Activated CD8-positive, alpha-beta memory T cell treated with anti-CD3 and anti-CD28 coated beads, Interleukin-2, amount 50 U/mL, for 24 hours (primary cell): ENCODE results near the gene IQSEC3.
"Not testable (repeated sequence)": the region's sequence is repeated elsewhere in the genome, so short reads cannot be mapped to it uniquely, and the experiment has no call there.

Source experiments
- DNase-seq: peaks from one replicate; pipeline ENCODE4 v3.0.0-alpha.2; 2020; ENCODE audit errors: extremely low read depth

The IQSEC3 gene

GRCh38 chr12:66428-66781, at the start of gene IQSEC3:
Gene IQSEC3, plus strand, starts transcription at chr12:66767. Its CDS starts 116 bp downstream, at chr12:66883.
- not testable (repeated sequence) for DNase-seq

DNA sequence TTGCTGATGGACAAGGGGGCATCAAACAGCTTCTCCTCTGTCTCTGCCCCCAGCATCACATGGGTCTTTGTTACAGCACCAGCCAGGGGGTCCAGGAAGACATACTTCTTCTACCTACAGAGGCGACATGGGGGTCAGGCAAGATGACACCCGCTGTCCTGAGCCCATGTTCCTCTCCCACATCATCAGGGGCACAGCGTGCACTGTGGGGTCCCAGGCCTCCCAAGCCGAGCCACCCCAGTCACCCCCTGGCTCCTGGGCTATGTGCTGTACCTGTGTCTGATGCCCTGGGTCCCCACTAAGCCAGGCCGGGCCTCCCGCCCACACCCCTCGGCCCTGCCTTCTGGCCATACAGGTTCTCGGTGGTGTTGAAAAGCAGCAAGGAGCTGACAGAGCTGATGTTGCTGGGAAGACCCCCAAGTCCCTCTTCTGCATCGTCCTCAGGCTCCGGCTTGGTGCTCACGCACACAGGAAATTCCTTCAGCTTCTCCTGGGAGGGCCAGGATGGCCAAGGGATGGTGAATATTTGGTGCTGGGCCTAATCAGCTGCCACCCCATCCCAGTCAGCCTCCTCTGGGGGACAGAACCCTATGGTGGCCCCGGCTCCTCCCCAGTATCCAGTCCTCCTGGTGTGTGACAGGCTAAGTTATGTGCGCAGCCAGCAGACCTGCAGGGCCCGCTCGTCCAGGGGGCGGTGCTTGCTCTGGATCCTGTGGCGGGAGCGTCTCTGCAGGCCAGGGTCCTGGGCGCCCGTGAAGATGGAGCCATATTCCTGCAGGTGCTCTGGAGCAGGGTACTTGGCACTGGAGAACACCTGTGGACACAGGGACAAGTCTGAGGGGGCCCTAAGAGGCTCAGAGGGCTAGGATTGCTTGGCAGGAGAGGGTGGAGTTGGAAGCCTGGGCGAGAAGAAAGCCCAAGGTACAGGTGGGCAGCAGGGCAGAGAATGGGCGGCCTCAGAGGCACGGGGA, 48.9 kb upstream of the IQSEC3 start:
- DNase-seq = not testable (repeated sequence)

DNA sequence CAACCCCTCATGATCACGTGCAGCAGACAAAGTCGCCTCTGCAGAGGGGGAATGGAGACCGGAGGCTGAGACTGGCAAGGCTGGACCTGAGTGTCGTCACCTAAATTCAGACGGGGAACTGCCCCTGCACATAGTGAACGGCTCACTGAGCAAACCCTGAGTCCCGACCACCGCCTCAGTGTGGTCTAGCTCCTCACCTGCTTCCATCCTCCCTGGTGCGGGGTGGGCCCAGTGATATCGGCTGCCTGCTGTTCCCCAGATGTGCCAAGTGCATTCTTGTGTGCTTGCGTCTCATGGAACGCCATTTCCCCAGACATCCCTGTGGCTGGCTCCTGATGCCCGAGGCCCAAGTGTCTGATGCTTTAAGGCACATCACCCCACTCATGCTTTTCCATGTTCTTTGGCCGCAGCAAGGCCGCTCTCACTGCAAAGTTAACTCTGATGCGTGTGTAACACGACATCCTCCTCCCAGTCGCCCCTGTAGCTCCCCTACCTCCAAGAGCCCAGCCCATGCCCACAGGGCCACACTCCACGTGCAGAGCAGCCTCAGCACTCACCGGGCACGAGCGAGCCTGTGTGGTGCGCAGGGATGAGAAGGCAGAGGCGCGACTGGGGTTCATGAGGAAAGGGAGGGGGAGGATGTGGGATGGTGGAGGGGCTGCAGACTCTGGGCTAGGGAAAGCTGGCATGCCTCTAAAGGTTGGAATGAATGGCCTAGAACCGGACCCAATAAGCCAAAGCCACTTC, 47.6 kb upstream of the IQSEC3 start:
- DNase-seq = not testable (repeated sequence)

DNA sequence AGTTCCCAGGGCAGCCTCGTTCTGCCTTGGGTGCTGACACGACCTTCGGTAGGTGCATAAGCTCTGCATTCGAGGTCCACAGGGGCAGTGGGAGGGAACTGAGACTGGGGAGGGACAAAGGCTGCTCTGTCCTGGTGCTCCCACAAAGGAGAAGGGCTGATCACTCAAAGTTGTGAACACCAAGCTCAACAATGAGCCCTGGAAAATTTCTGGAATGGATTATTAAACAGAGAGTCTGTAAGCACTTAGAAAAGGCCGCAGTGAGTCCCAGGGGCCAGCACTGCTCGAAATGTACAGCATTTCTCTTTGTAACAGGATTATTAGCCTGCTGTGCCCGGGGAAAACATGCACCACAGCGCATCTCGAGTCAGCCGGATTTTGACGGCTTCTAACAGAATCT, 46.7 kb upstream of the IQSEC3 start:
- DNase-seq = not testable (repeated sequence)

- DNase-seq = no peak
These were observed 45.8 kb upstream of the IQSEC3 start for GRCh38 chr12:20757-21156.

- no peak for DNase-seq
These were observed 45.0 kb upstream of the IQSEC3 start for GRCh38 chr12:21301-22189.

DNA sequence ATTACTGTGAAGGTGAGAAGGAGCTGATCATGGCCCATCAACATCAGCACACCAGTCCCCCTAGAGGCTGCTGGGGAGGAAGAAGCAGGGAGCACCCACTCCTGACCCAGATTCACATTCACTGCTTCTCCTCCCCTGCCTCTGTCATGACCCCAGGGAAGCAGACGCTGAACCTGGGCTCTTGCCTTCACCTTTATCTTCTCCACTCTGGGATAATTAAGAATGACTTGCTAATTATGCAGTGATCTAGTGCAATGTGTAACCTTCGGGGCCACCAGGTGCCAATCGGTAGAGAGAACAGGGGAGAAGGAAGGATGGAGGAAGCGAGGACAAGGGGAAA, 44.4 kb upstream of the IQSEC3 start:
- DNase-seq = no peak

GRCh38 chr12:22530-23201, 43.9 kb upstream of the IQSEC3 start:
- no peak for DNase-seq

- DNase-seq = not testable (repeated sequence)
These were observed 38.7 kb upstream of the IQSEC3 start for GRCh38 chr12:27904-28303.

DNA sequence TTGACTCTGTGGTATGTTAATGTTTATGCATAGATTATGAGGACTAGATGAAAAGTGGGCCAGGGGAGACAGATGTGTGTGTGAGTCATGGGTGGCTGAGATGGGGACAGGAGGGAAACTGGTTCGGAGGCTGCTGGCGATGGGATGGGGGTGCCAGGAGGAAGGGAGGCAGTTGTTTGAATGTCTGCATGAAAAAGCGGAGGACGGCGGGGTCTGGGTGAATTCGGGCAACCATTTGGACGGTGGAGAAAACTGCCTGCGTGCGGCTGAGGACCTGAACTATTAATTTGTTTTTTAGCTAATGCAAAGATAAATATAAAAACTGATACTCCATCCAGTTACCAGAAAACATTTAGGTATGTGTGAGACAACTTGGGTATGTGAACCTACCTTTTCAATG, 27.8 kb upstream of the IQSEC3 start:
- DNase-seq = not testable (repeated sequence)

DNA sequence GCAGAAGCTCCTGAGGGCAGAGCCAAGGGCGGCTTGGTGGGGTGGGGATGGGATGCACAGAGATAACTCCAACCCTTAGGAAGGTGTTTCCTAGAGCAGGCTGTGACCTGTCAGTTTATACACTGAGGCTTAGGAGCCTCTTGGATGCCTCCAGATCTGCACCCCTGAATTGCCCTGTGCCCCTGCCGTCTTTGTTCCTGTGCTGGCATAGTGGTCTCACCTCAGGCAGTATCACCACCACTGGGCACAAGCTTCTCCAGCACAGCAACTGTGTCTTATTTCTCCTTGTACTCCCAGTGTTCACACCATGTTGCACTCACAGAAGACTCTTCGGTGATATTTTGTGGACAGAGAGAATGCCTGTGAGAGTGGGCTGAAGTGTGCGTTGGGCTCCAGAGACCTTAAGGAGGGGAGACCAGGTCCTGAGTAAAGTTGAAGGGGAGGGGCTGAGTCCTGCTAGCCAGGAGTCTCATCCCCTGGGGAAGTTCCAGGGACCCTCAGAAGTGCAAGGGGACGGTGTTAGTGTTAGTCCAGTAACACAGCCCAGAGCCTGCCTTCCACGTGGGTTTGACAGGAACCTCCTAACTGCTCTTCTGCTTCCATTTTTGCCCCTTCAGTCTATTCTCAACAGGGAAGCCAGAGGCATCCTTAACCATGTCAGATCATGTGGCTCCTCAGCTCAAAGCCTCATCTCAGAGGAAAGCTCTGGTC, 26.9 kb upstream of the IQSEC3 start:
- DNase-seq = not testable (repeated sequence)

GRCh38 chr12:44352-44751, 22.2 kb upstream of the IQSEC3 start:
- not testable (repeated sequence) for DNase-seq

GRCh38 chr12:45235-45990, 21.2 kb upstream of the IQSEC3 start:
- DNase-seq = not testable (repeated sequence)

DNA sequence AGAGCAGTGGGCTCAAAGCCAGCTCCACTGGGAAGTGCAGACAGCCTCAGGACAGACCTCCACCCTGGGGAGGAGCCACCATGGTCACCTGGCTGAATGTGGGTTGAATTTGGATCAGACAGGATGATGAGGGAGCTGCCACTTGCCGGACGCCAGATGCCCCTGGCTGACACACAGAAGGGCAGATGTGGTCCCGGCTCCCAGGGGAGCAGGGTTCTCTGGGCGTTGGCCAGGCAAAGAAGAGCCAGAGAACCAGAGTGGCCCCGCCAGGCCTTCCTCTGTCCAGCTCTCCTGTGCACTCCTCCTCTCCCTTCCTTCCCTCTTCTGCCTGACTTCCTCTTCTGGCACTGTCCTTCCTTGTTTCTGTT, 20.6 kb upstream of the IQSEC3 start:
- not testable (repeated sequence) for DNase-seq

- not testable (repeated sequence) for DNase-seq
These were observed 20.0 kb upstream of the IQSEC3 start for GRCh38 chr12:46542-46941.

GRCh38 chr12:47699-48226, 18.8 kb upstream of the IQSEC3 start:
- not testable (repeated sequence) for DNase-seq

GRCh38 chr12:49149-49548, 17.4 kb upstream of the IQSEC3 start:
- DNase-seq = not testable (repeated sequence)

DNA sequence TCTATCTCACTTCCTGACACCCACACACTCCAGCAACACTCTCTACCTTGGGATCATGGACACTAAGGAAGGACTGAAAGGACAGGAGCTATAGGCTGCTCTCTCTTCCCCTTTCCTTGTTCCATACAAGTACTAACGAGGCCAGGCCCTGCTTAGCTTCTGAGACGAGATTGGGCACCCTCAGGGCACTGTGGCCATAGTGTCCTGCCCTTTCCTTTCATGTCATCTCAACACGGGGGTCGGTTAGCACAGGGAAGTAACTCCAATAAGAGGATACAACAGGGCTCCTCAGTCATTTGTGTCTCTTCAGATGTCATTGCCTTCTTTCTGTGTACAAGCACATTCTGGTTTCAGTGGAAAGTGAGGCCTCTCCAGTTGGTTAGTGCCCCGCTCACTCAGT, 15.5 kb upstream of the IQSEC3 start:
- not testable (repeated sequence) for DNase-seq

DNA sequence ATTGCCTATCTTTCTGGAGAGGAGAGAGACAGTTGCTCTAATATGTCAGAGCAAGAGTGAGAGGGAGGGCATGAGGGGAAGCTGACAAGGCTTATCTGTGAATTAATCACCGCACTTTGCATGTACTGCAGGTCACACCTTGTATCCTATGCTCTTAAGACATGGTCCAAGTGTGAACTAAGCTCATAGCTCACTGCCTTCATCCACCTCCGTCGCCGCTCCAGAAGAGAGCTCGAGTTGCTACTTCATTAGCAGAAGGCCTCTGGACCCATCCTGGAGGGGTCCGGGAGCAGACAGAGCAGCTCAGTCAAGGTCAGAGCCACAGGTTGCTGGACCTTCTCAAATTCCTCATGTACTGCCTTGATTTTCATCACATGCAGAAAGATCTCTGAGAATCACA, 14.6 kb upstream of the IQSEC3 start:
- DNase-seq = not testable (repeated sequence)
